Right lobe of liver (tissue), 6 donors: Measurements from ENCODE around the gene ACTR3. TPM values are rescaled to one million over a fixed set of nuclear protein-coding genes. Genes with fewer than 3 reads are reported as not detected.

Source experiments
- ATAC-seq, 4 donors: fragments of 200-7000 bp; cut with Tn5 transposase; one replicate each; pipeline ENCODE4 v1.9.1; 2020; ENCODE audit warnings: mild to moderate bottlenecking in 4 of 4, moderate library complexity in 4 of 4
- DNase-seq, 3 donors: peaks; one replicate each; pipeline ENCODE4 v3.0.0-alpha.2; 2020
- H3K27ac ChIP-seq, 3 donors: fragments of 200-600 bp; one replicate each; pipeline ENCODE4 v1.8.0; 2022
- H3K27me3 ChIP-seq, 2 donors: fragments of 200-600 bp; one replicate each; pipeline ENCODE4 v1.8.0; 2022
- H3K36me3 ChIP-seq, 4 donors: fragments of 200-600 bp; sonication (generic) in 1 of 4; one replicate each; pipeline versions ENCODE4 v1.5.1 to v1.8.0; 2017 to 2022; ENCODE audit warnings: control low read depth in 1 of 4
- H3K4me1 ChIP-seq, 4 donors: fragments of 200-600 bp; sonication (generic) in 1 of 4; one replicate each; pipeline versions ENCODE4 v1.5.1 to v1.8.0; 2017 to 2022; ENCODE audit warnings: control low read depth in 1 of 4
- H3K4me3 ChIP-seq, 3 donors: fragments of 200-600 bp; one replicate each; pipeline ENCODE4 v1.8.0; 2022
- H3K9me3 ChIP-seq, 4 donors: fragments of 200-600 bp; sonication (generic) in 1 of 4; one replicate each; pipeline versions ENCODE4 v1.5.1 to v1.8.0; 2017 to 2022; ENCODE audit warnings: control low read depth in 1 of 4
- POLR2A ChIP-seq: fragments of 450-650 bp; IDR thresholded peaks from one replicate; pipeline ENCODE4 v1.6.1; 2017; ENCODE audit warnings: antibody characterized with exemption, mild to moderate bottlenecking
- WGBS: methylation state at CpG from one replicate; pipeline ENCODE4 v1.1.6; 2018; ENCODE audit warnings: low coverage, low lambda C conversion rate; ENCODE audit not compliant: insufficient coverage; ENCODE audit errors: missing lambda C conversion rate; 5-methylcytosine and 5-hydroxymethylcytosine counted together
- intact Hi-C, 2 donors: fragments of 100-400 bp; cut with DNase I; formaldehyde crosslinking; loops; one replicate each; pipeline versions ENCODE4 v1.11.2 to v1.14.1; 2022
- small RNA-seq, 2 experiments: library from RNA; depleted of rRNA; stranded (forward); fragments of <200 nt; gene quantifications; one replicate each; pipeline ENCODE3, GENCODE V24; 2016
- total RNA-seq, 6 experiments: library from RNA; depleted of rRNA in 2 of 6; stranded (reverse); fragments of >200 nt in 2 of 6; fragmentation: NEBNext Ultra II Directional in 3 of 6; extraction: Animal tissue kit (Norgen Biotek cat#: 25700) in 3 of 6; gene quantifications; one replicate each; pipeline versions ENCODE4 v1.1.0 to v1.2.4, GENCODE V29; 2016 to 2023
- TF ChIP-seq, protein P1 (sequence below), 4 donors: fragments of 200-600 bp in 3 of 4; fragments of 450-650 bp in 1 of 4; IDR thresholded peaks; one replicate each; pipeline versions ENCODE4 v1.5.1 to v1.8.0; 2016 to 2022; ENCODE audit warnings: antibody characterized with exemption in 4 of 4, mild to moderate bottlenecking in 2 of 4
- donor health status: DM: no; HTN: yes; CAD: no.
- donor health status: DM: no; HTN: no; CAD: no.
- donor health status: DM: no; HTN: no; CAD: no.
- donor health status: DM: no; HTN: yes; CAD: no.
- donor health status: DM: no; HTN: yes; CAD: no.

Gene ACTR3
- total RNA-seq, 6 experiments from 2014 or later: 44.1 to 108 (median 66.2) TPM

- ATAC-seq: no peak
- WGBS: 90% methylated on average over 3 of the region's 3 CpGs
Observed at GRCh38 chr2:114007436-114007835, 117.5 kb downstream of the ACTR3 start.

DNA sequence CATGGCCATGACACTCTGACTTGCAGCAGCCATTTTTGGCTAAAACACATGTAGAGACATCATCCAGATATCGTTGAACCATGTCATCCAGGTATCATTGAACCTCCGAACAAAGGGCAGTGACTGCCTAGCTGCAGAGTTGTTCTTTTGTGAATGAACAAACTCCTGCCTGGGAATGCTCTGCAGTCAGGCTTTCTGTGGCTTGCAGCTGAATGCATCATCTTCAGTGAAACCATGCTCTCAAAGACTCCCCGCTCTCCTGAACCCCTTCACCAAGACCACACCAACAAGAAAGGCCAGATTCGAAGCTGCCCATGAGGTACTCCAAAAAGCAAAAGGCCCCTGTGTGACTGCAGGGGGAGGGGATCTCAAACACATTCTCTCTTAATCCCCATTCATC is 118.8 kb downstream of the ACTR3 start:
- 65% methylated on average over 3 of the region's 4 CpGs for WGBS
- ATAC-seq (no peak), DNase-seq (no peak)
- H3K27me3 ChIP-seq: no peaks in the 10 kb centered on the region
- intact Hi-C loops: no loop called here
- no peaks in the 10 kb centered on the region for H3K9me3 ChIP-seq
- TF ChIP-seq, protein P1, sequence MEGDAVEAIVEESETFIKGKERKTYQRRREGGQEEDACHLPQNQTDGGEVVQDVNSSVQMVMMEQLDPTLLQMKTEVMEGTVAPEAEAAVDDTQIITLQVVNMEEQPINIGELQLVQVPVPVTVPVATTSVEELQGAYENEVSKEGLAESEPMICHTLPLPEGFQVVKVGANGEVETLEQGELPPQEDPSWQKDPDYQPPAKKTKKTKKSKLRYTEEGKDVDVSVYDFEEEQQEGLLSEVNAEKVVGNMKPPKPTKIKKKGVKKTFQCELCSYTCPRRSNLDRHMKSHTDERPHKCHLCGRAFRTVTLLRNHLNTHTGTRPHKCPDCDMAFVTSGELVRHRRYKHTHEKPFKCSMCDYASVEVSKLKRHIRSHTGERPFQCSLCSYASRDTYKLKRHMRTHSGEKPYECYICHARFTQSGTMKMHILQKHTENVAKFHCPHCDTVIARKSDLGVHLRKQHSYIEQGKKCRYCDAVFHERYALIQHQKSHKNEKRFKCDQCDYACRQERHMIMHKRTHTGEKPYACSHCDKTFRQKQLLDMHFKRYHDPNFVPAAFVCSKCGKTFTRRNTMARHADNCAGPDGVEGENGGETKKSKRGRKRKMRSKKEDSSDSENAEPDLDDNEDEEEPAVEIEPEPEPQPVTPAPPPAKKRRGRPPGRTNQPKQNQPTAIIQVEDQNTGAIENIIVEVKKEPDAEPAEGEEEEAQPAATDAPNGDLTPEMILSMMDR (IDR thresholded peaks at IDR 0.05): no peak
- no peak for TF ChIP-seq POLR2A
- no peak overlapping the region for H3K27ac ChIP-seq
- H3K36me3 ChIP-seq: no peaks in the 10 kb centered on the region
- no peak overlapping the region for H3K4me3 ChIP-seq
- H3K4me1 ChIP-seq: no peaks in the 10 kb centered on the region

More at GRCh38 chr2:114007436-114007835, 117.5 kb downstream of the ACTR3 start:
- Histone ChIP-seq H3K27me3 (no peaks in the 10 kb centered on the region), H3K36me3 (no peaks in the 10 kb centered on the region), H3K27ac (no peak overlapping the region), H3K4me3 (no peak overlapping the region), H3K4me1 (no peaks in the 10 kb centered on the region), H3K9me3 (no peaks in the 10 kb centered on the region)
- no peak for TF ChIP-seq POLR2A
- DNase-seq: no peak
- intact Hi-C loops: no loop called here

- Histone ChIP-seq H3K4me3 (no peak overlapping the region), H3K27me3 (no peaks in the 10 kb centered on the region), H3K4me1 (no peaks in the 10 kb centered on the region), H3K27ac (no peak overlapping the region), H3K9me3 (no peaks in the 10 kb centered on the region), H3K36me3 (no peaks in the 10 kb centered on the region)
- intact Hi-C loops: no loop called here
- no peak for TF ChIP-seq POLR2A
- TF ChIP-seq, protein P1 (IDR thresholded peaks at IDR 0.05): no peak
- DNase-seq (no peak), ATAC-seq (no peak)
- WGBS: 74% methylated on average over 7 of the region's 7 CpGs
Observed at GRCh38 chr2:114009205-114009944, 119.5 kb downstream of the ACTR3 start.

GRCh38 chr2:114010001-114010400 is 120.1 kb downstream of the ACTR3 start:
- Histone ChIP-seq H3K4me1 (no peaks in the 10 kb centered on the region), H3K36me3 (no peaks in the 10 kb centered on the region), H3K4me3 (no peak overlapping the region), H3K9me3 (no peaks in the 10 kb centered on the region), H3K27ac (no peak overlapping the region), H3K27me3 (no peaks in the 10 kb centered on the region)
- no peak for TF ChIP-seq POLR2A
- intact Hi-C loops: no loop called here
- 65% methylated on average over 2 of the region's 2 CpGs for WGBS
- ATAC-seq (no peak), DNase-seq (no peak)

- ATAC-seq (peak in 1 of 4 donors; percentile 39), DNase-seq (no peak)
- H3K27ac ChIP-seq: no peak overlapping the region
- intact Hi-C loops: no loop called here
- H3K36me3 ChIP-seq: no peaks in the 10 kb centered on the region
- no peaks in the 10 kb centered on the region for H3K9me3 ChIP-seq
- no peaks in the 10 kb centered on the region for H3K27me3 ChIP-seq
- no peak overlapping the region for H3K4me3 ChIP-seq
- no peaks in the 10 kb centered on the region for H3K4me1 ChIP-seq
- 35% methylated on average over 4 of the region's 4 CpGs for WGBS
- TF ChIP-seq POLR2A: no peak
- TF ChIP-seq, protein P1 (IDR thresholded peaks at IDR 0.05): no peak
Observed at GRCh38 chr2:114011713-114012112, 121.8 kb downstream of the ACTR3 start.

Small RNAs within 50 kb of the gene (small RNA-seq; reads per million reads assigned to genes)
- gene RF00012: 0 reads per million in 2 experiments

Other genes with a start within 250 kb of the ACTR3 start
- 10 to 100 TPM; 33.2 to 50.0 (median 40.6) TPM for gene SLC35F5, start 133.4 kb upstream of the ACTR3 start, total RNA-seq